Mesothelial cell of epicardium (in vitro differentiated cells): Measurements from ENCODE around the gene NDC80. TPM values are rescaled to one million over a fixed set of nuclear protein-coding genes. Genes with fewer than 3 reads are reported as not detected.

Source experiments
- DNase-seq, 2 experiments: peaks; one replicate each; pipeline ENCODE4 v3.0.0; 2021; ENCODE audit warnings: low spot score in 2 of 2; ENCODE audit not compliant: unreplicated experiment in 2 of 2
- H3K27ac Mint-ChIP-seq: 2 replicates; pipeline ENCODE4 v1.8.0; 2021; ENCODE audit warnings: mixed read lengths
- H3K27me3 Mint-ChIP-seq: 2 replicates; pipeline ENCODE4 v1.8.0; 2021; ENCODE audit warnings: low read depth, mixed read lengths
- H3K36me3 Mint-ChIP-seq: 2 replicates; pipeline ENCODE4 v1.8.0; 2021; ENCODE audit warnings: mixed read lengths
- H3K4me1 Mint-ChIP-seq: 2 replicates; pipeline ENCODE4 v1.8.0; 2021; ENCODE audit warnings: mixed read lengths
- H3K4me3 Mint-ChIP-seq: 2 replicates; pipeline ENCODE4 v1.8.0; 2021; ENCODE audit warnings: mild to moderate bottlenecking, moderate library complexity, mixed read lengths
- H3K9me3 Mint-ChIP-seq: 2 replicates; pipeline ENCODE4 v1.8.0; 2021; ENCODE audit warnings: mixed read lengths
- CTCF ChIP-seq: fragments of 200-600 bp; sonication (generic); IDR thresholded peaks from one replicate; pipeline ENCODE4 v1.5.0; 2021; ENCODE audit warnings: antibody characterized with exemption; ENCODE audit not compliant: unreplicated experiment
- total RNA-seq: library from RNA; stranded (reverse); gene quantifications from 3 replicates; pipeline ENCODE4 v1.2.1, GENCODE V29; 2021

Gene NDC80
- total RNA-seq, 1 donor from 2014 or later: 13.4 TPM

GRCh38 chr18:2618009-2618408 lies 46.7 kb downstream of the NDC80 start:
- Mint-ChIP-seq H3K36me3 (peaks cover 16% of the 10 kb centered on the region), H3K27me3 (no peaks in the 10 kb centered on the region), H3K4me1 (no peaks in the 10 kb centered on the region), H3K27ac (no peak overlapping the region), H3K9me3 (no peaks in the 10 kb centered on the region), H3K4me3 (no peak overlapping the region)
- no peak for TF ChIP-seq CTCF
- DNase-seq: no peak

DNA sequence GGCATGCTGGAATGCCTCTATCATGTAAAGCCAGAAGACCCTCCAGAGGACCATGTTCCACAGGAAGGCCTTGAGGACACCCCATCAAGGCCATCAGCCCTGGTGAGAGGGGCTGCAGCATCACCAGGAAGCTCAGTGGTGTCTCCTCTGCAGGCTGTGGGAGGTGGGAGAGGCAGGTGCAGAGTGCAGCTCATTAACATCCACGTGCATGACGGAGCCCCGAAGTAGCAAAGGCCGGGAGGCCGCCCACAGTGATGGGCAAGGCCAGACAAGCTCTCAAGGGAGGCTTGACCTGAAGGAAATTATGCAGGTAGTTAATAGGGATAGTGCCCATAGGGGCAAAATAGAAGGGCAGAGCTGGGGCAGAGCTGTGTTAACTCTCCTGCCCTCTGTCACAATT lies 53.9 kb downstream of the NDC80 start:
- Mint-ChIP-seq H3K9me3 (no peaks in the 10 kb centered on the region), H3K36me3 (no peaks in the 10 kb centered on the region), H3K4me3 (no peak overlapping the region), H3K4me1 (no peaks in the 10 kb centered on the region), H3K27ac (no peak overlapping the region), H3K27me3 (no peaks in the 10 kb centered on the region)
- no peak for DNase-seq
- no peak for TF ChIP-seq CTCF

DNA sequence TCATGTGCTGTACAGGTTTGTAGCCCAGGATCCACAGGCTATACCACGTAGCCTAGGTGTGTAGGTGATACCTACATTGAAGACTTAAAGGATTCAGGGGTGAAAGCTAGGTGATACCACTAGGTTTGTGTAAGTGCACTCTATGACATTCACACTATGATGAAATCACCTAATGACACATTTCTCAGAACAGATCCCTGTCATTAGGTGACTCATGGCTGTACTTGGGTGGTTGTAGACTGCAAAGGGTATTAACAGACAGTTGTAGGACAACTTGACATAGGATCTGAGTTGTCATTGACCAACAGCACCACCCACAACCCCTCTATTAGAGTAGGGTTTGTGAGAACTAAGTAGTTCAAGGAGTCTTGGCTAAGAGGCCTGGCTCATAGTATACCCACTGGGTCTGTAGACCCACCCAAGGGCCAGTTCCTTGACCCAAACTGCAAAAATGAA lies 56.5 kb downstream of the NDC80 start:
- DNase-seq: no peak
- Mint-ChIP-seq H3K9me3 (peaks cover 6% of the 10 kb centered on the region), H3K36me3 (no peaks in the 10 kb centered on the region), H3K27ac (no peak overlapping the region), H3K27me3 (no peaks in the 10 kb centered on the region), H3K4me1 (no peaks in the 10 kb centered on the region), H3K4me3 (no peak overlapping the region)
- TF ChIP-seq CTCF: no peak

GRCh38 chr18:2629003-2629402 lies 57.6 kb downstream of the NDC80 start:
- no peaks in the 10 kb centered on the region for H3K27me3 Mint-ChIP-seq
- no peak overlapping the region for H3K4me3 Mint-ChIP-seq
- TF ChIP-seq CTCF: no peak
- no peak overlapping the region for H3K27ac Mint-ChIP-seq
- no peaks in the 10 kb centered on the region for H3K36me3 Mint-ChIP-seq
- H3K4me1 Mint-ChIP-seq: no peaks in the 10 kb centered on the region
- no peak for DNase-seq
- H3K9me3 Mint-ChIP-seq: peaks cover 6% of the 10 kb centered on the region

- H3K27me3 Mint-ChIP-seq: peaks cover 13% of the 10 kb centered on the region
- H3K4me1 Mint-ChIP-seq: no peaks in the 10 kb centered on the region
- no peaks in the 10 kb centered on the region for H3K36me3 Mint-ChIP-seq
- H3K9me3 Mint-ChIP-seq: peaks cover 6% of the 10 kb centered on the region
- H3K4me3 Mint-ChIP-seq: no peak overlapping the region
- no peak for TF ChIP-seq CTCF
- DNase-seq: no peak
- H3K27ac Mint-ChIP-seq: no peak overlapping the region
These were observed 64.2 kb downstream of the NDC80 start for GRCh38 chr18:2635586-2635985.

- H3K27me3 Mint-ChIP-seq: peaks cover 13% of the 10 kb centered on the region
- no peak for TF ChIP-seq CTCF
- H3K4me3 Mint-ChIP-seq: no peak overlapping the region
- no peaks in the 10 kb centered on the region for H3K4me1 Mint-ChIP-seq
- H3K36me3 Mint-ChIP-seq: no peaks in the 10 kb centered on the region
- no peak for DNase-seq
- H3K9me3 Mint-ChIP-seq: peaks cover 6% of the 10 kb centered on the region
- no peak overlapping the region for H3K27ac Mint-ChIP-seq
These were observed 64.8 kb downstream of the NDC80 start for GRCh38 chr18:2636126-2636631.
